SK-MEL-5 (cell line): ENCODE measurements around the gene SPIRE1. TPM values are rescaled to one million over a fixed set of nuclear protein-coding genes. Genes with fewer than 3 reads are reported as not detected.
"Not testable (repeated sequence)": the region's sequence is repeated elsewhere in the genome, so short reads cannot be mapped to it uniquely, and the experiment has no call there.

Source experiments
- DNase-seq: peaks from one replicate; pipeline ENCODE4 v3.0.0-alpha.2; 2016; ENCODE audit warnings: low read depth, low spot score
- in situ Hi-C: cut with HindIII; loops from 2 replicates; pipeline ENCODE4 v1.10.0; 2016; ENCODE audit warnings: low sequenced_read_pairs, high pct_unique_total_duplicates, low pct_unique_long_range_greater_than_20kb
- total RNA-seq: library from RNA; depleted of rRNA; stranded (reverse); fragments of >200 nt; shearing (Covaris generic); gene quantifications from 2 replicates; pipeline ENCODE4 v1.2.3, GENCODE V29; 2014

SPIRE1 gene
- total RNA-seq, 1 experiment from 2014 or later = 59.3 TPM

DNA sequence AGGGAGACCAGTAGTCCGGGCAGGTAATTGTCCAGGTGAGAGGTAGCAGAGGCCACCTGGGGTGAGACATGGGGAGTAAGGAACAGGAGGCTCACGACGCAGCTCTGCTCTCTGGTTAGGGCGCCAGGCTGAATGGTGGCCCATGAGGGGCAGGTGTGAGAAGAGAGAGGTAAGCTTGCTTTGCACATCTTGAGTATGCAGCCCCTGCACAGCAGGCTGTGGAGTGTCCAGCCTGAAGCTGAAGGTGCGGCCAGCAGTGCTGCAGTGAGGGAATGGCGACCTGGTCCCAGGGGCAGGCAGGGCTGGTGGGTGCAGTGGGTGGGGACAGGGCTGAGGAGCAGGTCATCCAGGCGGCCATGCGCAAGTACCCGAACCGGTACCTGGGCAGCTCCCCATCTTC lies 234.5 kb downstream of the SPIRE1 start:
- DNase-seq = no peak
- in situ Hi-C loops = no loop called here

DNA sequence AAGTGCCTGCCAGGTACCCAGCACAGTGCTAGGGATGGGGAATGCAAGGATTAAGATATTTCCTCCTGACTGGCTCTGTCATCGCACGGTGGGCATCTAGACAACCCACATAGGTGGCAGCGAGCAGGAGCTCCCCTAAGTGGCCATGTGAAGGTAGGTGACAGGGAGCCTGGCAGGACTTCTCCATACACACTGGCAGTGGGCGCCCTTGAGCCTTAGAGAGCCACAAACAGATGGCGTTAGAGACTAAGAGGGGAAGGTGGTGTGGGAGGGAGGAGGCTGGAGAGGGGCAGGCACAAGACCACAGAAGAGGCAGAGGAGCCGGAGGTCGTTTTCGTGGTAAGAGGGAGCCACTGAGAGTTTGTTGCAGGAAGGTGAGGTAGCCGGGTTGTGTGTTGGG lies 235.0 kb downstream of the SPIRE1 start:
- DNase-seq = peak; percentile 61
- in situ Hi-C loops = no loop called here

DNA sequence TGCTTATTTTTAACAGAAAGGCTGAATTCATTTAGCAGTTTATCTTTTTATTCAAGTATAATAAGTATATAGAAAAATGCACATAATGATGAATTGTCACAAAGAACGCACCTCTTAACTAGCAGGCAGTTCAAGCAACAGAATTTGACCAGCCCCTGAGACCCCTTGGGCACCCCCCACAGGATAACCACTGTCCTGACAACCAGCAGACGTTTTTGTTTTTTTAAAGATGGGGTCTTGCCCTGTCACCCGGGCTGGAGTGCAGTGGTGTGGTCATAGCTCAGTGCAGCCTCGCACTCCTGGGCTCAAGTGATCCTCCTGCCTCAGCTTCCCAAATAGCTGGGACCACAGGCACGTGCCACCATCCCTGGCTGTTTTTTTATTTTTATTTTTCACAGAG lies 236.2 kb downstream of the SPIRE1 start:
- in situ Hi-C loops = no loop called here
- DNase-seq = no peak

DNA sequence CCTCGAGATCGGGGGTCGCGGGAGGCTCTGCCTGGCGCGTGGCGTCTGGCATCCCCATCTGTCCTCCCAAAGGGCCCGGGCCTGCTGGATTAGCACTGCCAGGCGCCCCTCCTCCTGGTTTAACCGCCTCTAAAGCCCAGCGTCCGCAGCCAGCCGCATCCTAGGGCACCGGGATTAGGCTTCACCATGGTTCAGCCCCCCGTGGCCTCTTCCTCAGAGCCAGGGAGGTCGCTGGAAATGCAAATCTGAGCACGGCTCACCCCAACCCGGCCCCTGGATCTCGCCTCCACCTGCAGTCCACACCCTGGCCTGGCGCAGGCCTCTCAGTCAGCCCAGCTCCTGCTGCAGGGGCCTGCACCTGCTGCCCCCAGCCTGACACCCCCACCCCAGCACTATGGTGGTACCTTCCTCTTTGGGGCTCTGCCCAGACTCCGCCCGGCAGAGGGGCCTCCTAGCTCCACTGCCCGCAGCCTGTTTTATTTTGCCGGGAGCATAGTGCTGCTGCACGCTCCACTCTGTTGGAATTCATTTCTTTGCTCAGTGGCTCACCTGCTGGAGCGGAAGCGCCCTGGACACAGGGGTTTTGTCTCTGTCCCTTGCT lies 237.0 kb downstream of the SPIRE1 start:
- in situ Hi-C loops = no loop called here
- DNase-seq = no peak

DNA sequence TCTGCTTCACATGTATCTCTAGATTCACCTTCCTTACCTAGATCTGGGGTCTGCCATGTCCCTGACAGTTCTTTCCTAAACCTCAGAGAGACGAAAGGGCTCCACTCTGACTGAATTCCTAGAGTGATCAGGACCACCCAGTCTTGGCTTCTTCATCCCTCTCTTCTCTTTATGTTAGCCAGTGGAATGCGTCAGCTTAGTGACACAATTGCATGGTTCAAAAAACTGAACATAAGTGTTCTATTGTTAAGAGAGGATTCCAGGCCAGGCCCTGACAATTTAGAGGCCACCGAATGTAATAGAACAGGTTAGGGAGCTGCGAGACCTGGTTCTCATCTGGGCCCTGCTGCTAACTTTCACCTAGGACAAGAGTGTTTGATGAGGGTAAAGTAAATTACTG lies 240.2 kb downstream of the SPIRE1 start:
- in situ Hi-C loops = no loop called here
- no peak for DNase-seq

DNA sequence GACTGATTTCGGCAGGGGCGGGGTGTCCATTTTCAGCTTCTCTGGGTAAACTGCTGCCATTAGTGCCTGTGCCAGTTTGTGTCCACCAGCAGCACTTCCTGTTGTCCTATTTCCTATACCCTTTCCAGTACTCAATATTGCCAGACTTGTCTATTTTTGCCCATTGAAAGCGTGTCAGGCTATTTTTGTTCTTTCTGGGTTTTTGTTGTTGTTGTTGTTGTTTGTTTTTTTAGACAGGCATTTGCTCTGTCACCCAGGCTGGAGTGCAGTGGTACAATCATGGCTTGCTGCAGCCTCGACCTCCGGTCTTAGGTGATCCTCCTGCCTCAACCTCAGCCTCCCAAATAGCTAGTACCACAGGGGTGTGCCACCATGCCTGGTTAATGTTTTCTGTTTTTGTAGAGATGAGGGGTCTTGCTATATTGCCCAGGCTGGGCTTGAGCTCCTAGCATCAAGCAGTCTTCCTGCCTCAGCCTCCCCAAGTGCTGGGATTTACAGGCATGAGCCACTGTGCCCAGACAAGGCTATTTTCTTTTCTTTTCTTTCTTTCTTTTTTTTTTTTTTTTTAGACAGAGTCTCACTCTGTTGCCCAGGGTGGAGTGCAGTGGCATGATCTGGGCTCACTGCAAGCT lies 241.7 kb downstream of the SPIRE1 start:
- in situ Hi-C loops = no loop called here
- DNase-seq = no peak

DNA sequence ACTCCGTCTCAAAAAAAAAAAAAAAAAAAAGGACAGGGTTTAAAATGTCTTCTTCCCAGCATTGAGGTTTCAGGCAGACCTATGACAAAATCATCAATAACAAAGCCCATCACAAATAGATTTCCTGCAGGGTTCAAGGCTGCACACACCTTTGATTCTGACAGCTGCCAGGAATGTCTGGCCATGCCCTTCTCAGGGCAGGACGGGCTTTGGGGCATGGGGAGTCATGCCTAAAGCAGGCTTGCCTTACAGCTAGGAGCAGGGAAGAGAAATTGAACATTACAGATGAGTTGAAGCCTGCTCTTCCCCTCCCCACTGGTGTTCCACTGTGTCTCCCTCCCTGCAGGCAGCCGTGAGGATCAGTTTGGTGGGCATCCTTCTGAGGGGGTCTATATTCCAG lies 246.5 kb downstream of the SPIRE1 start:
- in situ Hi-C loops = no loop called here
- DNase-seq = no peak

DNA sequence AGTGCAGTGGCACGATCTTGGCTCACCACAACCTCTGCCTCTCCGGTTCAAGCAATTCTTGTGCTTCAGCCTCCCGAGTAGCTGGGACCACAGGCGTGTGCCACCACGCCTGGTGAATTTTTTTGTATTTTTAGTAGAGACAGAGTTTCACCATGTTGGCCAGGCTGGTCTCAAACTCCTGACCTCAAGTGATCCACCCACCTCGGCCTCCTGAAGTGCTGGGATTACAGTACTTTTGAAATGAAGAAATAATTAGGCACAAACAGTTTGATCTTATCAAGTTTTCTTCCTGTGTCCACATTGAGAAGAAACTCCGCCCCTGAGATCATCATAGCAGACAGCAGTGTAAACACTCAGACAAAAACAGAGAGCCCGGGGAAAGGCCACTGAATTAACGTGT lies 247.2 kb downstream of the SPIRE1 start:
- in situ Hi-C loops, DNase-seq: not testable (repeated sequence)

DNA sequence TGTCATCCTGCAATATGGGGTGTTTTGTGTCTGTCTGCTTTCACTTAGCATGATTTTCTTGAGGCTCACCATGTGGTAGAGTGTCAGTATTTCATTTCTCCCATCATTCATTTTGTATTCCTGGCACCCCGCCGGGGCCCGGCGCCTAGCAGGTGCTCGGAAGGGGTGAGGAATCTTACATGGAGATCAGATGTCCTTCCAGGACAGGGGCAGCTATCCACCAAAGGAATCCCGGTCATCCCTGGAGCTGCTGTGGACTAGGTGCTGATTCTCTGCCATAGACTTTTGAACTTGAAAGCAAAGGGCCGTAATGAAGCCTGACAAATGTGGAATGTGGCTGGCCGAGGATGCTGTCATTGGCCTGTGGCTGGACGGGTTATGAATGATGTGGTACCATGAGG lies 247.8 kb downstream of the SPIRE1 start:
- DNase-seq = no peak
- in situ Hi-C loops = no loop called here

DNA sequence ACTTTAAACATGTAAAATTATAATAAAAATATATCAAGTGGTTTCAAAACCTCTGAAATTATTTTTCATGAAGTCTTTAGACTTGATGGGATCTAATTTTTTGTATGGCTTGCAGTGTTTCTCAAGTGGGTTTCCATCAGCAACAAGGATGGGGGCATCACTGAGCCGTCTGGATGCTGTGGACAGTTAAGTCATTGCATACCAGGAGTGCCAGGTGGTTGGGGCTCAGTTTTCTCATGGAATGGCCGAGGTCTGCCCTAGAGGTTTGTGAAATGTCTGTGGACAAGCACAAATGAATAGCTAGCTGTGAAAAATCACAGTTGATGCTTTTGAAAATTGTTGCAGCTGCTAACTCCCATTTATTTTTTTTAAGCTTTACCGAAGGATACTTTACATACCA lies 248.4 kb downstream of the SPIRE1 start:
- DNase-seq = no peak
- in situ Hi-C loops = no loop called here

DNA sequence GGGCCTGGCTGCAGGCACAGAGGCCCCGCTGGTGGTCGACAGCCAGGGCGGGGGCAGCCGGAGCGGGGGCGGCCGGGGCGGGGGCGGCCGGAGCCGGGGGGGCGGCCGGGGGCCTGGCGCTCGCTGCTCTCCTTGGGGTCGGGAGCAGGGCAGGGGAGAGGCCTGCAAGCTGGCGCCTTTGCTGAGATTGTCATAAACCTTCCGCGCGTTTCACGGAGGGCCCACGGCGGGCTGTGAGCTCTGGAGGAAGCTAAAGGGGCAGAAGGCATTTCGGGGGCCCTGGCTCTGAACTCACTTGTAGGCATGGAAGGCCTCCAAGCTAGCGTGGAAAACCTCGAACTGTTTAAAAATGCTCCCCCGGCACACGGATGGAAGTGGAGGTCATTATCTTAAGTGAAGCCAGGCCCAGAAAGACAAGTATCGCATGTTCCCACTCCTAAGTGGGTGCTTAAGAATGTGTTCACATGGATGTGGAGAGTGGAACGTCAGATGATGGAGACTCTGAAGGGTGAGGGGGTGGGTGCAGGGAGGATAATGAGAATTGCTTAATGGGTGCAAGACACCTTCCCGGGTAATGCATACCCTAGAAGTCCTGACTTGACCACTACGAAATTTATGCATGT lies 249.5 kb downstream of the SPIRE1 start:
- DNase-seq = peak; percentile 30
- in situ Hi-C loops = no loop called here

DNA sequence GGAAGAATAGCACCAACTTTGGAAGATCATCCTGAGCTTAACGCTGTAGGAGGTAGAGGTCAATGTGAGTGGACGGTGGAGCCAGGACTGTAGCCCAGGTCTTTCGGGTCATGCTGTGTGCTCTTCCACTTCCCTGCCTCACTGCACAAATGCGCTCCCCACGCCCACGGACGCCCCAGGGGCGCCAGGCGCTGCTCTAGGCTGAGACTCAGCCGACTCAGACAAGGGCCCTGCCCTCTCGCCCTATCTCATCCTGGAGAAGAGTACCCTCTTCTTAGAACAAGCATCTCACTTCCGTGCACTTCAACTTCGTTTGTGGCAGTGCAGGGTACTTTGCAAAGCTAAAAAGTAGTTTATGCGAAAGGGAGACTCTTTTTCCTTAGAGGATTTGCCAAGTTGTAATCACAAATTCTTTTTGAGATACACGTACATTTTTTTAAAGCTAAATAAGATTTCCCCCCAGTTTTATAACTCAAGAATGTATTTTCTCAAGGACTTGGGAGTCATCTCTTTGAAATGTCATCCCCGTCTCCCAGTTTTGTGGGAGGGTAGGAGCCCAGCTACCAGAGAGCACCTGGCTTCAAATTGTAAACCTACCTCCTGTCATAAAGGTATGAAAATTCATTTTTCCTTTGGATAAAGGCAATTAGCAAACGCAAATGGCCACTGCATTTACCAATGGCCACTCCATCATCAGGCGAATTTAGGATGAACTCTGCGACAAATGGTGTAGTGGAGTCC lies 251.4 kb downstream of the SPIRE1 start:
- in situ Hi-C loops = no loop called here
- DNase-seq = no peak

DNA sequence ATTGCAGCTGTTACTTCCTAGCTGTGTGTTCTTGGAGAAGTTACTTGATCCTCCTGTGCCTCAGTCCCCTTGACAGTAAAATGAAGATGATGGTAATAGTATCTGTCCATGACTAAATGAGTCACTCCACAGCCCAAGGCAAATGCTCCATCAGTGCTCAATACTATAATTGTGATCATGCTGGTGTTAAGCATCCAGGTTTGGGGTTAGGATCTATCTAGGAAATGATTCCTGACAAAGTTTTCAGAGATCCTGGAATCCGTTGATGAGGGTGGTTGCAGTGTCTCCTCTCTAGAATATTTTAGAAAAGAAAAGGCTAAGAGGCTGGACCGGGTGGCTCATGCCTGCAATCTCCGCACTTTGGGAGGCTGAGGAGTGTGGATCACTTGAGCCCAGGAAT lies 252.8 kb downstream of the SPIRE1 start:
- no peak for DNase-seq
- in situ Hi-C loops = no loop called here

DNA sequence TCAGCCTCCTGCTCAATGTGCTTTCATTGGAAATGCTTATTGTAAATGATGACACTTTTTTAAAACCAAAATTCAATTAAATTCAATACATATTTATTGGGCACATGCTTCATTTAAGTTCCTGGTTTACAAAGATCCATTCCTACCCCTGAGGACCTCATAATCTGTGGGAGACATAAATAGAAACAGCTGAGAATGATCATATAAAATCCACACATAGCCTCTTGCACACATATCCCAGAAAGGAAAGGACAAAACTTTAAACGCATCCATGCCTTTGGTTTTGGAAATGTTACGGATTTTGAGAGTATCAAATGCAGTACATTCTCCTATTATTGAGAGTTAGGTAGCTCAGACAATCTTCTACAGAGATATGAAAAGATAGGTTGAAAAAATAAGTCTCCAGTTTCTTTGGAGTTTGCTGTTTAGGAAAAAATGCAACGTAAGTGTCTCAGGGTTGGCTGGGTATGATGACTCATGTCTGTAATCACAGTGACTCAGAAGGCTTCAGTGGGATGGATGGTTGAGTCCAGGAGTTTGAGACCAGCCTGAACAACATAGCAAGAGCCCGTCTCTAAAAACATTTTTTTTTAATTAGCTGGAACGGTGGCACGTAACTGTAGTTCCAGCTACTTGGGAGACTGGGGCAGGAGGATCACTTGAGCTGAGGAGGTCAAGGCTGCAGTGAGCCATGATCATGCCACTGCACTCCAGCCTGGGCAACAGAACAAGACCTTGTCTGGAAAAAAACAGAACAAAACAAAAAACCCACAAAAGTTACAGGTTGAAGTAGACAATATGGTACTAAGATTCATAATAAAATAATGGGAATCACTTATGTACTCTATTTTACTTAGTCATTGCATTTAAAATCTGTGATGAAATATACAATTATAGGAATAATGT lies 254.1 kb downstream of the SPIRE1 start:
- DNase-seq = peak; percentile 37
- in situ Hi-C loops = no loop called here

DNA sequence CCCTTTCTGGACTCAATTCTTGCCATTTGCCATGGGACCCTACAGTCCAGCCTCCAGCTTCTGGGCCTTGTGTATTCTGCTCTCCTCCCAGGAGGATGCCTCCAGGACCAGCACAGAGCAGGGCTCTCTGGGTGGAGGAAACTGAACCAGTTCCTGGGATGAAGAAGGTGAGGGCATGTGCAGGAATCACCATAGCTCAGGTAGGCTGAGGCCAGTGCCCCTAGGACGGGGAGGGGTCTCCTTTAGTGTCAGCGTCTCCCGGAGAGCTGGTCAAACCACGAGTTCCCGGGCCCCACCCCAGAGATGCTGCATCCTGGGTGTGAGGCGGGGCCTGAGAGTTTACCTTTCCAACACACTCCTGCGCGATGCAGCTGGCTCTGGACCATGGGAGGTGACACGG lies 256.0 kb downstream of the SPIRE1 start:
- no peak for DNase-seq
- in situ Hi-C loops = no loop called here

DNA sequence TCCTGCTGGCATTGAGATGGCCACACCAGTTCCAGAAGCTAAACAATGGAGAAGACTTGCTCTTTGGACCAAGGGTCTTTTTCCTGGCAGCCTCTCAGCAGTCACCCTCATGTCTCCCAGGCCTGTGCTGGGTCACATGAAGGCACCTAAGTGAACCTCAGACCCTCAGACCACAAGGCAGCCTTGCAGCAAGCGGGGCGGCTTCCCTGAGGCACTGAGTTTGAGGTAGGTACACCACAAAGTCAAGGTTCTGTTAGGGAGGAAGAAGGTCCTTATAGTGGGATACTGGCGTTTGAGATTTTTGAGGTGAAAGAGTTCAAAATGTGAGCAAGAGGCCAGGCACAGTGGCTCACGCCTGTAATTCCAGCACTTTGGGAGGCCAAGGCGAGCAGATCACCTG lies 258.7 kb downstream of the SPIRE1 start:
- in situ Hi-C loops = no loop called here

DNA sequence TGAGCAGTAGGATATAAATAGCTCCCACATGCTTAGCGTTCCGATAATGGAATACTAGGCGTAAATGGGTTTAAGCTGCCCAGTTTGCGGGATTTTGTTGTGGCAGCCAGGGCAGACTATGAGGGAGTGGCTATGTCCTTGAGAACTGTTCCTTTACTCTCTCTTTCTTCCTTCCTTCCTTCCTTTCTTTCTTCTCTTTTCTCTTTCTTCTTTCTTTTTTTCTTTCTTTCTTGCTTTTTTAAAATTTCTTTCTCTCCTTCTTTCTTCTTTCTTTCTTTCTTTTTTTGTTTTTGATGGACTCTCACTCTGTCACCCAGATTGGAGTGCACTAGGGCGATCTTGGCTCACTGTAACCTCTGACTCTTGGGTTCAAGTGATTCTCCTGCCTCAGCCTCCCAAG lies 259.3 kb downstream of the SPIRE1 start:
- DNase-seq = no peak
- in situ Hi-C loops = no loop called here

More for the DNA sequence above, 258.7 kb downstream of the SPIRE1 start:
- no peak for DNase-seq

DNA sequence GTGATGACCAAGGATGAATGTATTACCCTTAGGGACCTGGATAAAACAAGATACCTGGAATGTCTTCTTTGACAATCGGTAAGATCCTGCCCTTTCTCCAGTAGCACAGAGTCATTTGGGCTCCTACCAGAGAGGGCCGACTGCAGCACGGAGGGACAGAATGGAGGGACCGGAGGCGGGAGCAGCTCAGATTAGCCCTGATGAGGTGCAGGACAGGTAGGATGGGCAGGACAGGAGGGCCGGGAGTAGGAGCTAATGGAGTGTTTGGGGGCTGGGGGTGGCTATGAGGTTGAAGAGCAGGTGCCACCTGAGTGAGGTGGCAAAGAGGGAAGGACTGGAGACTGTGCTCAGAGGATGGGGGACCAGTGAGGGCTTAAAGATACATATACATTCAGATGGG lies 260.1 kb downstream of the SPIRE1 start:
- in situ Hi-C loops = no loop called here
- no peak for DNase-seq
